NOMO-1 treated with dmso at 0.1 percent for 144 hours (cell line): Measurements from ENCODE around the gene LATS2.

ENCODE experiments used
- DNase-seq: peaks from one replicate; lab custom pipeline; 2025; ENCODE audit not compliant: unreplicated experiment; lab: John Stamatoyannopoulos, UW

Gene LATS2

GRCh38 chr13:21020176-21020575 lies 41.2 kb downstream of the LATS2 start:
- no peak for DNase-seq

- no peak for DNase-seq
These were observed 43.2 kb downstream of the LATS2 start for GRCh38 chr13:21018220-21018619.

- DNase-seq: no peak
These were observed 44.9 kb downstream of the LATS2 start for GRCh38 chr13:21016487-21016886.

GRCh38 chr13:21015284-21015683 lies 46.1 kb downstream of the LATS2 start:
- DNase-seq: no peak

GRCh38 chr13:21014502-21015170 lies 46.8 kb downstream of the LATS2 start:
- DNase-seq: no peak

- no peak for DNase-seq
These were observed 47.3 kb downstream of the LATS2 start for GRCh38 chr13:21014139-21014501.

GRCh38 chr13:21013682-21014038 lies 47.7 kb downstream of the LATS2 start:
- DNase-seq: no peak

GRCh38 chr13:21012841-21013681 lies 48.3 kb downstream of the LATS2 start:
- no peak for DNase-seq

- no peak for DNase-seq
These were observed 49.2 kb downstream of the LATS2 start for GRCh38 chr13:21012211-21012610.

- DNase-seq: no peak
These were observed 50.0 kb downstream of the LATS2 start for GRCh38 chr13:21011378-21011777.

- no peak for DNase-seq
These were observed 50.8 kb downstream of the LATS2 start for GRCh38 chr13:21010621-21011020.

GRCh38 chr13:21009036-21009435 lies 52.4 kb downstream of the LATS2 start:
- no peak for DNase-seq

GRCh38 chr13:21008026-21008425 lies 53.4 kb downstream of the LATS2 start:
- DNase-seq: no peak

- no peak for DNase-seq
These were observed 55.0 kb downstream of the LATS2 start for GRCh38 chr13:21006141-21007005.

- DNase-seq: no peak
These were observed 56.2 kb downstream of the LATS2 start for GRCh38 chr13:21005193-21005592.

- no peak for DNase-seq
These were observed 59.9 kb downstream of the LATS2 start for GRCh38 chr13:21001471-21001870.

GRCh38 chr13:21000647-21001046 lies 60.7 kb downstream of the LATS2 start:
- no peak for DNase-seq

GRCh38 chr13:20998649-20999415 lies 62.6 kb downstream of the LATS2 start:
- no peak for DNase-seq

- no peak for DNase-seq
These were observed 63.9 kb downstream of the LATS2 start for GRCh38 chr13:20997301-20998161.

GRCh38 chr13:20995245-20995838 lies 66.0 kb downstream of the LATS2 start:
- DNase-seq: no peak
